HepG2 (cell line): ENCODE measurements around the gene ZNF8. TPM values are rescaled to one million over a fixed set of nuclear protein-coding genes. Genes with fewer than 3 reads are reported as not detected.

ENCODE experiments used
- DMAP1 ChIP-seq: IDR thresholded peaks from 2 replicates; pipeline ENCODE4 v1.6.1; 2016
- ESRRA ChIP-seq: sonication (generic); formaldehyde crosslinking; IDR thresholded peaks from 2 replicates; pipeline ENCODE4 v1.5.1; 2020; ENCODE audit warnings: mild to moderate bottlenecking, low read depth, missing genetic modification reagents
- MTA1 ChIP-seq: sonication (generic); formaldehyde crosslinking; IDR thresholded peaks from 2 replicates; pipeline ENCODE4 v1.4.0; 2020; ENCODE audit warnings: missing genetic modification reagents, mild to moderate bottlenecking, borderline replicate concordance
- NFKB2 ChIP-seq: sonication (generic); formaldehyde crosslinking; IDR thresholded peaks from 2 replicates; pipeline ENCODE4 v1.4.0; 2020; ENCODE audit warnings: missing genetic modification reagents, borderline replicate concordance
- PAX8 ChIP-seq: sonication (generic); formaldehyde crosslinking; IDR thresholded peaks from 2 replicates; pipeline ENCODE4 v1.8.0; 2022; ENCODE audit warnings: mild to moderate bottlenecking, missing genetic modification reagents, borderline replicate concordance
- PHF8 ChIP-seq: sonication (generic); formaldehyde crosslinking; IDR thresholded peaks from 2 replicates; pipeline ENCODE4 v1.5.0; 2020; ENCODE audit warnings: missing genetic modification reagents
- RFXANK ChIP-seq: IDR thresholded peaks from 2 replicates; pipeline ENCODE4 v1.6.1; 2016
- SRSF4 ChIP-seq: fragments of 200-400 bp; formaldehyde crosslinking; IDR thresholded peaks from one replicate; pipeline ENCODE4 v1.6.1; 2018; ENCODE audit warnings: mild to moderate bottlenecking, low read depth, low read length, moderate library complexity; ENCODE audit not compliant: poor library complexity, severe bottlenecking
- SRY ChIP-seq: sonication (generic); formaldehyde crosslinking; IDR thresholded peaks from 2 replicates; pipeline ENCODE4 v1.8.0; 2022; ENCODE audit warnings: mild to moderate bottlenecking, missing genetic modification reagents
- TAF15 ChIP-seq: fragments of 200-400 bp; formaldehyde crosslinking; IDR thresholded peaks from one replicate; pipeline ENCODE4 v1.6.1; 2018; ENCODE audit warnings: mild to moderate bottlenecking, low read depth, low read length; ENCODE audit not compliant: poor library complexity, severe bottlenecking
- ZBTB42 ChIP-seq: sonication (generic); formaldehyde crosslinking; IDR thresholded peaks from 2 replicates; pipeline ENCODE4 v1.5.0; 2020; ENCODE audit warnings: mild to moderate bottlenecking, missing genetic modification reagents
- ZNF205 ChIP-seq: IDR thresholded peaks from 2 replicates; pipeline ENCODE4 v1.6.1; 2018; ENCODE audit warnings: missing biosample characterization, missing genetic modification reagents
- ZNF343 ChIP-seq: sonication (generic); formaldehyde crosslinking; IDR thresholded peaks from 2 replicates; pipeline ENCODE4 v1.4.0; 2020; ENCODE audit warnings: mild to moderate bottlenecking, missing genetic modification reagents
- ZNF430 ChIP-seq: sonication (generic); formaldehyde crosslinking; IDR thresholded peaks from 2 replicates; pipeline ENCODE4 v1.9.0; 2021; ENCODE audit warnings: mild to moderate bottlenecking, missing genetic modification reagents
- ZNF605 ChIP-seq: sonication (generic); formaldehyde crosslinking; IDR thresholded peaks from 2 replicates; pipeline ENCODE4 v1.8.0; 2022; ENCODE audit warnings: mild to moderate bottlenecking, missing genetic modification reagents
- ZNF800 ChIP-seq: sonication (generic); formaldehyde crosslinking; IDR thresholded peaks from 2 replicates; pipeline ENCODE4 v1.4.0; 2020; ENCODE audit warnings: missing genetic modification reagents
- polyA plus RNA-seq, 8 experiments: library from polyadenylated mRNA; depleted of rRNA in 3 of 8; stranded (reverse) in 7 of 8; unstranded in 1 of 8; fragments of >200 nt; fragmentation: Illumina TruSeq in 4 of 8; extraction: Trizol in 4 of 8; gene quantifications; 2 replicates each; pipeline versions ENCODE4 v1.2.1 to v1.2.3, GENCODE V29; 2011 to 2016; ENCODE audit warnings: low read depth in 4 of 8, missing spikeins in 1 of 8, mixed read lengths in 1 of 8; ENCODE audit not compliant: insufficient read depth in 1 of 8
- total RNA-seq, 5 experiments: library from RNA; depleted of rRNA; stranded (reverse); fragments of >200 nt; fragmentation: Illumina TruSeq; extraction: Trizol; gene quantifications; 2 replicates each; pipeline ENCODE4 v1.2.3, GENCODE V29; 2016; ENCODE audit warnings: low read depth in 1 of 5
- TF ChIP-seq, protein P1 (sequence below): sonication (generic); formaldehyde crosslinking; IDR thresholded peaks from 2 replicates; pipeline ENCODE4 v1.4.0; 2020; ENCODE audit warnings: missing genetic modification reagents, borderline replicate concordance
- TF ChIP-seq, protein P2 (sequence below): sonication (generic); formaldehyde crosslinking; IDR thresholded peaks from 2 replicates; pipeline ENCODE4 v1.4.0; 2020; ENCODE audit warnings: missing genetic modification reagents
- TF ChIP-seq, protein P3 (sequence below): sonication (generic); formaldehyde crosslinking; IDR thresholded peaks from 2 replicates; pipeline ENCODE4 v1.4.0; 2020; ENCODE audit warnings: low read depth, missing genetic modification reagents

The ZNF8 gene
- total and polyA plus RNA-seq, 2 of the 13 experiments (the other 11 are each of a cell fraction or from before 2014, with no cell fraction given) = 3.1 to 3.3 TPM

GRCh38 chr19:58279042-58279924, 528 bp downstream of the ZNF8 start (continued):
- TF ChIP-seq TAF15 = no peak
- peak; percentile 77 for TF ChIP-seq DMAP1 (CRISPR knock-in tag)
- TF ChIP-seq ESRRA (CRISPR knock-in tag) = peak; percentile 18; the same call in 1 of the 2 replicates
- no peak for TF ChIP-seq ZNF430 (CRISPR knock-in tag)
- TF ChIP-seq MTA1 (CRISPR knock-in tag) = peak; percentile 57; the same call in 1 of the 2 replicates
- TF ChIP-seq SRY = peak; percentile 46; the same call in 1 of the 2 replicates
- TF ChIP-seq RFXANK = no peak
- TF ChIP-seq, protein P1, sequence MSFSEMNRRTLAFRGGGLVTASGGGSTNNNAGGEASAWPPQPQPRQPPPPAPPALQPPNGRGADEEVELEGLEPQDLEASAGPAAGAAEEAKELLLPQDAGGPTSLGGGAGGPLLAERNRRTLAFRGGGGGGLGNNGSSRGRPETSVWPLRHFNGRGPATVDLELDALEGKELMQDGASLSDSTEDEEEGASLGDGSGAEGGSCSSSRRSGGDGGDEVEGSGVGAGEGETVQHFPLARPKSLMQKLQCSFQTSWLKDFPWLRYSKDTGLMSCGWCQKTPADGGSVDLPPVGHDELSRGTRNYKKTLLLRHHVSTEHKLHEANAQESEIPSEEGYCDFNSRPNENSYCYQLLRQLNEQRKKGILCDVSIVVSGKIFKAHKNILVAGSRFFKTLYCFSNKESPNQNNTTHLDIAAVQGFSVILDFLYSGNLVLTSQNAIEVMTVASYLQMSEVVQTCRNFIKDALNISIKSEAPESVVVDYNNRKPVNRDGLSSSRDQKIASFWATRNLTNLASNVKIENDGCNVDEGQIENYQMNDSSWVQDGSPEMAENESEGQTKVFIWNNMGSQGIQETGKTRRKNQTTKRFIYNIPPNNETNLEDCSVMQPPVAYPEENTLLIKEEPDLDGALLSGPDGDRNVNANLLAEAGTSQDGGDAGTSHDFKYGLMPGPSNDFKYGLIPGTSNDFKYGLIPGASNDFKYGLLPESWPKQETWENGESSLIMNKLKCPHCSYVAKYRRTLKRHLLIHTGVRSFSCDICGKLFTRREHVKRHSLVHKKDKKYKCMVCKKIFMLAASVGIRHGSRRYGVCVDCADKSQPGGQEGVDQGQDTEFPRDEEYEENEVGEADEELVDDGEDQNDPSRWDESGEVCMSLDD (CRISPR knock-in tag) = no peak
- no peak for TF ChIP-seq ZBTB42 (CRISPR knock-in tag)
- no peak for TF ChIP-seq SRSF4
- TF ChIP-seq, protein P2, sequence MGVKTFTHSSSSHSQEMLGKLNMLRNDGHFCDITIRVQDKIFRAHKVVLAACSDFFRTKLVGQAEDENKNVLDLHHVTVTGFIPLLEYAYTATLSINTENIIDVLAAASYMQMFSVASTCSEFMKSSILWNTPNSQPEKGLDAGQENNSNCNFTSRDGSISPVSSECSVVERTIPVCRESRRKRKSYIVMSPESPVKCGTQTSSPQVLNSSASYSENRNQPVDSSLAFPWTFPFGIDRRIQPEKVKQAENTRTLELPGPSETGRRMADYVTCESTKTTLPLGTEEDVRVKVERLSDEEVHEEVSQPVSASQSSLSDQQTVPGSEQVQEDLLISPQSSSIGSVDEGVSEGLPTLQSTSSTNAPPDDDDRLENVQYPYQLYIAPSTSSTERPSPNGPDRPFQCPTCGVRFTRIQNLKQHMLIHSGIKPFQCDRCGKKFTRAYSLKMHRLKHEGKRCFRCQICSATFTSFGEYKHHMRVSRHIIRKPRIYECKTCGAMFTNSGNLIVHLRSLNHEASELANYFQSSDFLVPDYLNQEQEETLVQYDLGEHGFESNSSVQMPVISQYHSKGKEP = 0 out of 2 replicates have a peak, but pooled peaks have one; percentile 11
- peak; percentile 82 for TF ChIP-seq PHF8 (CRISPR knock-in tag)
- peak; percentile 71; the same call in 1 of the 2 replicates for TF ChIP-seq PAX8
- TF ChIP-seq ZNF205 (CRISPR knock-in tag) = 0 out of 2 replicates have a peak, but pooled peaks have one; percentile 7
- TF ChIP-seq ZNF605 = peak; percentile 61; the same call in 1 of the 2 replicates
- peak; percentile 67 for TF ChIP-seq ZNF800 (CRISPR knock-in tag)
- no peak; the same call in 1 of the 2 replicates for TF ChIP-seq ZNF343 (CRISPR knock-in tag)
- TF ChIP-seq, protein P3, sequence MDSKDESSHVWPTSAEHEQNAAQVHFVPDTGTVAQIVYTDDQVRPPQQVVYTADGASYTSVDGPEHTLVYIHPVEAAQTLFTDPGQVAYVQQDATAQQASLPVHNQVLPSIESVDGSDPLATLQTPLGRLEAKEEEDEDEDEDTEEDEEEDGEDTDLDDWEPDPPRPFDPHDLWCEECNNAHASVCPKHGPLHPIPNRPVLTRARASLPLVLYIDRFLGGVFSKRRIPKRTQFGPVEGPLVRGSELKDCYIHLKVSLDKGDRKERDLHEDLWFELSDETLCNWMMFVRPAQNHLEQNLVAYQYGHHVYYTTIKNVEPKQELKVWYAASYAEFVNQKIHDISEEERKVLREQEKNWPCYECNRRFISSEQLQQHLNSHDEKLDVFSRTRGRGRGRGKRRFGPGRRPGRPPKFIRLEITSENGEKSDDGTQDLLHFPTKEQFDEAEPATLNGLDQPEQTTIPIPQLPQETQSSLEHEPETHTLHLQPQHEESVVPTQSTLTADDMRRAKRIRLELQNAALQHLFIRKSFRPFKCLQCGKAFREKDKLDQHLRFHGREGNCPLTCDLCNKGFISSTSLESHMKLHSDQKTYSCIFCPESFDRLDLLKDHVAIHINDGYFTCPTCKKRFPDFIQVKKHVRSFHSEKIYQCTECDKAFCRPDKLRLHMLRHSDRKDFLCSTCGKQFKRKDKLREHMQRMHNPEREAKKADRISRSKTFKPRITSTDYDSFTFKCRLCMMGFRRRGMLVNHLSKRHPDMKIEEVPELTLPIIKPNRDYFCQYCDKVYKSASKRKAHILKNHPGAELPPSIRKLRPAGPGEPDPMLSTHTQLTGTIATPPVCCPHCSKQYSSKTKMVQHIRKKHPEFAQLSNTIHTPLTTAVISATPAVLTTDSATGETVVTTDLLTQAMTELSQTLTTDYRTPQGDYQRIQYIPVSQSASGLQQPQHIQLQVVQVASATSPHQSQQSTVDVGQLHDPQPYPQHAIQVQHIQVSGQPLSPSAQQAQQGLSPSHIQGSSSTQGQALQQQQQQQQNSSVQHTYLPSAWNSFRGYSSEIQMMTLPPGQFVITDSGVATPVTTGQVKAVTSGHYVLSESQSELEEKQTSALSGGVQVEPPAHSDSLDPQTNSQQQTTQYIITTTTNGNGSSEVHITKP = 0 out of 2 replicates have a peak, but pooled peaks have one; percentile 22
- peak; percentile 39; the same call in 1 of the 2 replicates for TF ChIP-seq NFKB2 (CRISPR knock-in tag)
